Measurements from ENCODE around the gene CHRNA7. TPM values are rescaled to one million over a fixed set of nuclear protein-coding genes. Genes with fewer than 3 reads are reported as not detected.

CHRNA7 gene
- total RNA-seq: under 0.01 TPM in 1 of 2 replicates, not detected in the other

GRCh38 chr15:32029862-32030781 lies at the start of gene CHRNA7:
Gene CHRNA7, plus strand, starts transcription at chr15:32030515. Its CDS starts 80 bp downstream, at chr15:32030595.

Small RNAs within 50 kb of the gene (small RNA-seq; reads per million reads assigned to genes)
- gene RF00019: not detected

Other genes with a start within 250 kb of the CHRNA7 start
- gene OTUD7A, start 159.8 kb upstream of the CHRNA7 start, total RNA-seq: 0.39 TPM in 1 of 2 replicates, not detected in the other